NK-92 (cell line): ENCODE data around the gene F2R.

Experiments
- DNase-seq: peaks from one replicate; lab custom pipeline; 2025; ENCODE audit not compliant: unreplicated experiment; lab: John Stamatoyannopoulos, UW

The F2R gene

DNA sequence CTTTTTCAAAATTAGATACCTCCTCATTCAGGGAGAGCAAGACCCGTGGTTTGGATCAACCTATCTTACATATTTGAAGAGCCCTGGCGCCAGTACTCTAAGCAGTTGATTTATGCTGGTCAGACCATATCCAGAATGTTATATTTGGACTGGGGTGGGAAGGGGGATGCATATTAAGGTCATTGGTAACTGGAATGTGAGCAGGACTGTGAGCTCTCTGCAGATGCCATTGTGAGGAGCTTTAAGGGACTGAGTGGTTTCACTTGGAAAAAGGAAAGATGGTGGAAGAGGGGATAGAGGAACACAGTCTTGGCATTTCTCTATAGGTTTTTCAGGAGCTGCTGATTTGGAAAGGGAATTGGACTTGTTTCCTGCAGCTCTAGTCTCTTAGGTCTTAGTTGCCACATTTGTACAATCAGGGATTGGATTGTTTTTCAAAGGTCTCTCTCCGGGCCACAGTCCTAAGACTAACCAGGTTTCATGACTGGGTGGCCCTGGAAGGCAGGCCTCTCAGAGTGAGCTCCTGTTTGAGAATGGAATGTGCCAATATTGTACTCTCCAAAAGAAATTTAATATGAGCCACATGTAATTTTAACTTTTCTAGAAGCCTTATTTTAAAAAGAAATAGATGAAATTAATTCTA lies 25.8 kb upstream of the F2R start:
- no peak for DNase-seq

DNA sequence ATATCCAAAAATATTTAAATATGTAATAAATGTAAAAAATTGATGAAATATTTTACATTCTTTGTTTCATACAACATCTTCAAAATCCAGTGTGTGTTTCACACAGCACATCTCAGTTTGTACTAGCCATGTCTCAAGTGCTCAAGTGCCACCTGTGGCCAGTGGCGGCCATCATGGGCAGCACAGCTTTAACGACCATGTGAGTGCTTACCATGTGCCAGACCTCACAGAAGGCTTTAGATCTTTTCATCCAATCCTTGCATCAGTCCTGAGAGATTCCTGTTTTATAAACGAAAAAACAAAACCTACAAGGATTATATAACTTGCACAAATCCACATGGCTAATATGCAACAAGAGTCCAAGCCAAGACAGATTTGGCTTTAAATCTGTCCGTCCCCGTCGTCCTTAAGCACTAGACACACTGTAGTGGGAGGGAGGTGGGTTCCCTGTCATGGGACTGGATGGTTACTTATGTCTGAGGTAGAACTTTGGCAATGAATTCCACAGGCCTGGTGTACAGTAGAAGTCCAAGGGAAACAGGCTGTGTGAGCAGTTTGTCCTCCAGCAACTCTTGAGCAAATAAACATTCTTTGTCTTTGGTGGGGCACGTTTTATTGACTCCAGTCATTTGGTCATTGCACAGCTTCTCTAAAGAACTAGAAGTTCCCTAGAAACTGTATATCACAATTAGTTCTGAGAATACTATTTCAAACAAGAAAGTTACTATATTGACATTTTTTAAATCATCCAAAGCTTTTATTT lies 25.0 kb upstream of the F2R start:
- DNase-seq: no peak

DNA sequence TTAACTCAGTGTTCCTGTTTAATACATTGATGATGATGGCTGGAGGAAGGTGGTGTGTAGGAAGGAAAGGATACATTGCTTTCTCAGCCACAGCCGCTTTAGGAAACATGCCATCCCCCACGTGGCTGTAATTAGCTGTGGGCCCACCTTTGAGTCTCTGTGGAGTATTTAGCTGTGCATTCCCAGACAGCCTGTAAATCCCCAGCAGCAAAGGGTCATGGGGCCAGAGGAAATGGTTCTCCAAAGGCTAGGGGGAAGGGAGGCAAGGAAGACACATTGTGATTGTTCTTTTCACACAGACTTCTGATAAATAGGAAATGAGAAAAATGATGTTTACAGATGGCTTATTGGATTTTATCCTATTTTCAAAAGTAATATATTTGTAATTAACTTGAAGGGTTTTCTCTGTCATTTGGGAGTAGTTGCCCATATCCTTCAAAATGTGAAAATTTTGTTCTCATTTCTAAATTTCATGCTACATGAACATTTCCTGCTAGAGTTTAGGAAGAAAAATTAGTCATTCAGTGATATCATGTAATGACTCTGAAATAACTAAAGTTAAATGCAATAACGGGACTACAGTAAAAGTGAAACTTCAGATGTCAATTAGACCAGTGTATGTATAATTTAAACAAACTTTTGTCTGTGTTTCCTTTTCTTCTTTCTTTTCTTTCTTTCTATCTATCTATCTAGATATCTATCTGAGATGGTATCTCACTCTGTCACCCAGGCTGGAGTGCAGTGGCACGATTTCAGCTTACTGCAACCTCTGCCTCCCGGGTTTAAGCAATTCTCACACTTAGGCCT lies 24.3 kb upstream of the F2R start:
- no peak for DNase-seq

DNA sequence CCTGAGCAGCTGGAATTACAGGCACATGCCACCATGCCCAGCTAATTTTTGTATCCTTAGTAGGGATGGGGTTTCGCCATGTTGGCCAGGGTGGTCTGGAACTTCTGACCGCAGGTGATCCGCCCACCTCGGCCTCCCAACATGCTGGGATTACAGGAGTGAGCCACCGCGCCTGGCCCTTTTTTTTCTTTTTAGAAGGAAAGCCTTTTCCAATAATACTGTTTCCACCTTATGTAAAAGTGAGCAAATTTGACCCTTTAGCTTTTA lies 23.7 kb upstream of the F2R start:
- DNase-seq: no peak

DNA sequence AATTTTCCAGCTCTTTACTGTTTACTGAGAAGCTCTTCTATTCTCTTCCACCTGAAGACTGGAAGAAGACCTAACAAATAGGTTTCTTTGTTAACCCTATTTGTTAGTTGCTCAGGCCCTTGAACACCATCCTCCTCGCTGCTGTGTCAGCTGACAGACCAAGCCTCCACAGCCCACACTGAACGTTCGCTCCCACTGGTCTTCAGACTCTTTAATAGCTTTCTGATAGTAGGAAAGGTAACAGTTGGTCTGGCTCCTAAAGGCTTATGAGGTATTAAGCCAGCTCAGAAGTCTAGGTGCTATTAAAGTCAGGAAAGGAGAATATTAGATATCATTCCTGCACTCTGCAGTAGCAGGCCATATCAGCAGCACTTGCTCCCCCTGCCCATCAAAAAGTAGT lies 23.3 kb upstream of the F2R start:
- DNase-seq: no peak

DNA sequence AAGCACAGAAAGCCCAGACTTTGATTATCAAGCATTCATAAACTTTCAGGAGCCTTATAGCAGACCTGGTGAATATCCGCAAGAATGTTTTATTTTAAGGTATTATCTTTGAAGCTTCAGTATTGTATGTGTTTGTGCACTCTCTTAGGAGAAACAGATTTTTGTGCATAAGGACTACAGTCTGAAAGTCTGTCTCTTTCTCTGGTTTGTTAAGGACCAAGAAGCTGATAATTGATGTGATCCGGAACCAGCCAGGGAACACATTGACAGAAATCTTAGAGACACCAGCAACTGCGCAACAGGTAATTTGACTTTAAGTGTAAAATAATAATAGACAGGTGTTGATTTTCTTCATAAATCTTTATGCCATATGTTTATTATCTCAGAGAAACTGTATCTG lies 22.8 kb upstream of the F2R start:
- DNase-seq: no peak

DNA sequence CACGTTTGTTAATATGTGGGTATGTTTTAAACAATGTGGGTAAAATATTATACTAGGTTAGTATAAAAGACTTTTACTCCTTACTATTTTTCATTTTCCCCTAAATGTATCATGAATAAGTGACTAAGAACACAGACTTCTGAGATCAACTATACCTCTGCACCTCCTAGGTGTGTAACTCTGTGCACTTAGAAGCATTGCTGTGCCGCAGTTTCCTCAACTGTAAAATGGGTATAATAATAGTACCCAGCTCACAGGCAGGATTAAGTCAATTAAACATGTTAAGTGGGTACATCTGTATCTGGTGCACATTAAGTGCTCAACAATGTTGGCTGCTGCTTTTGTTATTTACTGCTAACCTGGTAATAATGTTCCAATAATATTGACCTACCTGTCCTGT lies 21.6 kb upstream of the F2R start:
- DNase-seq: no peak

DNA sequence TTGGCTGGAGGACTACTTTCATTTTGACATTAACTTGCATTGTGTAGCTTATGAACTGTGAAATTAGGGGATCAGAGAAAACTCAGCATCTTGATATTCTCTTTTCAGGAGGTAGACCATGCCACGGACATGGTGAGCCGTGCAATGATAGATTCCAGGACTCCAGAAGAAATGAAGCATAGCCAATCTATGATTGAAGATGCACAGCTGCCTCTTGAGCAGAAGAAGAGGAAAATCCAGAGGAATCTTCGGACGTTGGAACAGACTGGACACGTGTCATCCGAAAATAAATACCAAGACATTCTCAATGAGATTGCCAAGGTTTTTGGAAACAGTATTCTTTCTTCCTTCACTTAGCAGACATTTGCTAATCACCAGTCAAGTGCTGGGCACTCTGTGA lies 20.6 kb upstream of the F2R start:
- DNase-seq: no peak

DNA sequence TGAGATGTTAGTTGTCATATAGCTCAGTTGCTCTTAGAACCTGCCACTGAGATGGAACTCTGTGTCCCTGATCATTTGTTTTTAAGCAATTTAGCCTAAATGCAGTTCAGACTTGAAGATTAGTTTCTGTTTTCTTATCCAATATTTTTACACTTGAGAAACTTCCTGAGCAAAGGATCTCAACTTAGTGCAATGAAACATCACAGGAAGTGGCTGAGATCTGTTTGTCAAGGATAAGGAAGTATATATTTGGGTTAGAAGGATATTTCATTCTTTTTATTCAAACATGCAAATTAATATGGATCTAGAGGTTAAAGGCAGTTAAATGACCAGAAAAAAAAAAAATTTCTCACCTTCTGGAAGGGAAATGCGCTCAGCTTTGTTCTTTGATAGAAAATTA lies 19.7 kb upstream of the F2R start:
- DNase-seq: no peak

DNA sequence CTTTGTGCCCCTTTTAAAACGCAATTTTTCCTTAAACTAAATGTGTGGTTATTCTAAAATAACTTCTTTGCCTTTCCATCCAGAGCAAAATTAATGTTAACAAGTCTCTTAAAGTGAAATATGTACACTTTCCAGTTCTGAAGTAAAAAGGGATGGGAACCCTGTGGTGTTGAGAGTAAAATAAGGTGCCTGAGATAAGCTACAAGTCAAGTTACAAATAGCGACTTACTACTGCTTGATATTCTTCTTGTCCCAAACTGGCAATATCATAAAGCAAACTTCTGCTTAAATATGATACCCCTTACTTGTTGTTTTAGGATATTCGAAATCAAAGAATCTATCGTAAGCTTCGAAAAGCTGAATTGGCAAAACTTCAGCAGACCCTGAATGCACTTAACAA lies 18.3 kb upstream of the F2R start:
- no peak for DNase-seq

DNA sequence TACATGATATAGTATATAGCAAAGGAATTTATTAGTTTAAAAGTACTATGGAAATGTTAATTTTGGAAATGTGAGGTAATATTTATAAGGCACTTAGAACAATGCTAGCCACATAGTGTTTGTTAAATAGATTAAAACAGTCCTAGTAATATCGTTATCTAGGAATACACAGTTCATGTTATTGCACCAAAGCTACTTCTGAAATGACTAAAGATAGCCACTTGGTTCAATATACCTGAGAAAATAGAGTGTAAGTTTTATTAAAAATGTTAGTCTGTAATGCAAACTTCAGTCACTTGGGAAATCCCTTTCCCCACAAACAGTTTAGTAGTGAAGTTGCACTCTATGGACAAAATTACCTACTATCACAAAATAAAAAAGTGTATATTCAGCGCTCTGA lies 15.4 kb upstream of the F2R start:
- DNase-seq: no peak

DNA sequence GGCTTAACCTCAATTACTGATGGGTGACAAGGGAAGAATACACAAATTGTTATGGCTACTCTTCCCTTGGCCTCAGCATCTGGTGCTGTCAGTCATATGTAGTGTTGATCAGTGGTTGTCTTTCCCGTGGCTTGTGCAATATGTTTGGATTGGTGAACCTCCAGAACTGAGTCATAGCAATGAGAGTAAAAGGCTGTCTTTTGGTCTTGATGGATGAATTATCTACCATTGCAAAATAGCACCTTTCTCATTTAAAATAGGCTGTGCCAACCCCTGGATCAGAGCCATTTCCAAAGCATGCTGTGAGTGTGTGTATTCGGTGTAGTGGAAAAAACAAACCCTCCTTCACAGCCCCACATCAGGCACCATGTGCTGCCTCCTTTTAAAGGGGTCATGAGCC lies 14.6 kb upstream of the F2R start:
- DNase-seq: no peak

DNA sequence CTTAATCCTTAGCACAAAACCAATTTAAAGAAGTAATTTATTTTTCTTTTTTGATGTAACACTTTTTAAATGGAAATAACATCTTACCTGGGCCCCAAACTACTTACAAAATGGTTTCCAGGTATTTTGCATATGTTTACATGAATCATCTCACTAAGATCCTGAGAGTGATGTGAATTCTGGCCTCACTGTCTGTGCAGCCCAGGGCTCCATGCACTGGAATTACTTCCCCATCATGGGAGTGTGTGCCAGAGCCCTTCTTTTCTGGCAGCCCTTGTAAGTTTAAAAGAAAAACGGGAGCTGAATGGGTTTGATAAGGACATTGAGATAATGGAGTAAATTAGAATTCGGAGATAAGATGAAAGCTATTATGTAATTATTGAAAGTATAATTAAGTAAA lies 12.2 kb upstream of the F2R start:
- DNase-seq: no peak

DNA sequence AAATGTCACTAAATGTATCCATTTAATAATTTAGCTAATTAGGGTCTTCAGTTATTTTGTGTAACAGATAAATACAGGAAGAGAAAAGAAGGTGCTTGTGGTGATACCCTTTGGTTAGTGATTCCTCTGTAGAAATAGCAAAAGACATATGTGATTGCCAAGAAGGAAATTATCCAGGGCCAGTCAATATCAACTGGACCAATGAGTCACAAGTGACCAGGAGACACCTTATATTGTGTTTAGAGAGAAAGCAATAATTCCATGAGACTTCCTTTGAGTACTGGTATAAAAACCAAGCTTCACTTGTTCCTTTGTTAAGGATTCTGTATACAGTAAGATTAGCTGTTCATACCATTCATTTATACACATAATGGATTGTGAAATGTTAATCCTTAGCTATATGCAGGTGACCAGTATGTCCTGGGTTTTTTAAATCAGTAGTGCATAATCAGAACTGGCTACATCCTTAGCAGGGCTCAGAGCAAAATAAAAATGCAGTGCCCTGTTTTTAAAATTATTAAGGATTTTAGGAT lies 11.7 kb upstream of the F2R start:
- no peak for DNase-seq

DNA sequence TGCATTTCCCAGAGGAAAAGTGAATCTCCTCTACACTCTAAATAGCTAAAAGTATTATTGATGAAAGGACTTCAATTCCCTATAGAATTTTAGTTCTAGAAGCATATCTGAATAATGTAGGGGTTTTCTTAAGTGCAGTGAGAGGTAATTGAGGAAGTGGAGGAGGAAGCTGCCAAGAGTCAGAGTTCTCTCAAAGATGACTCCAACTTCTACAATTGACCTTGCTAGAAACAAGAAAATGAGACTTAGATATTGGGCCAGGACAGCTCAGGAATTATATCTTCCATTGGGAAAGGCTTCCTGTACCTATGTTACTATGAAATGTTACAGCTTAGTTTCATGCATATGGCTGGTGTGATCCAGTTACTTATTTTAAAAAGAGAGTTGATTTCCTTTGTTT lies 10.4 kb upstream of the F2R start:
- DNase-seq: no peak

DNA sequence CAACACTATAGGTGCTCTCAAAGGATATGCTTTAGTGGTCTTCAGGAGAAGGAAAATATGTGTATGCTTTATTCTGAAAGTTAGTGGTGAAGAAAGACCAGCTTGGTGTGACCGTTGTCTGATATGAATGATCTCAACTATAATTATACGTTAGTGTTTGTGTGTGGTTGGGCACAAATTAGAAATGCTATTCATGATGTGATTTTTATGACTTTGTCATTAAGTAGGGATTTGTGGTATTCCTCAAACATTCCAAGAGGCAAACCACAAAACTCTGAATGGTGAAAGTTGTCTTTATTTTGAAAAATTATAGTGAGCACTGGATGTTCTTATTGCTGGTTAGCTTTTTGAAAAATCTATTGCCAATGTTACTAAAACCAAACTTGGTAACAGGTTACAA lies 6.2 kb upstream of the F2R start:
- DNase-seq: no peak

DNA sequence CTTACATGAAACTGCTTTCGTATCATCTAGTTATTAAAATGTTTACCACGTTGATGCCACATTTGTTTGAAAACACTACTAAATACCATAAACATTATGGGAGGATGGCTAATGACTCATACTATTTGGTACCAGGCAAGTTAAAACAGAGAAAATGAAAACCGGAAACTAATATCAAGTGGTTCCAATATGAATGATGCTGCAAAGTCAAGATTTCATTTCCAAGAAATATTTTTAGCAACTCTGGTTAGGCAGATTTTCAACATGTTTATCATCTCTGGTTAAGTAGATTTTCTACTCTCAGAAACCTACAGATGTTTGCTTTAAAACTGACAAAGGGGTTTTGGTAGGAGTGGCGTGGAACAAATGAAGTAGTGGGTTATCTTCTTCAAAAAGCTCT lies 4.9 kb upstream of the F2R start:
- no peak for DNase-seq

DNA sequence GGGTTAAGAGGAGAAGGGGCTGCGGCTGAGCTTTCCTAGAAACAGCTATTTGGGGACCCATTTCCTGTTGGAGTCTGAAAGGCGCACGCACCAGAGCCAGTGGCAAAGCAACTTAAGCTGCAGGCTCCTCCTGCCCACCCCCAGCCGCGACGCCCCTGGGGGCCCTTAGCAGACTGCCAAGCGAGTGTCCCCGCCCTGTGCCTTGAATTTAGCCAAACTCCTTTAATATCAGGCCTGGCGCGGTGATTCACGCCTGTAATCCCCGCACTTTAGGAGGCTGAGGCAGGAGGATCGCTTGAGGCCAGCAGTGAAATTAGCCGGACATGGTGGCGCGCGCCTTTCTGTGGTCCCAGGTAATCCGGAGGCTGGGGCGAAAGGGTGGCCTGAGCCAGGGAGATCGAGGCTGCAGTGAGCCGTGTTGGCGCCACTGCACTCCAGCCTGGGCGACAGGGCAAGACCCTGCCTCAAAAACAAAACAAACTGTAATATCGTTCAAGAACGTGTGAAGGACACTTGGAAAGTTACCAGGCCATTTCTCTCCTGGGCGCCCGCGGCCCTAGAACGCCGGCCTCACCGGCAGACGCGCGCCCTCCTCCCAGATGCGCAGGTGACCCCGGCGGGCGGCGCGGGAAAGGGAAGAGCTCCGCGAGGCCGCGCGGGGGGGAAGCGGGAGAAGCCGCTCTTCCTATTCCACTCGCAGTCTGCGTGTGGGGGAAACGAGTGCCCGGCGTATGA lies 1.0 kb upstream of the F2R start:
- DNase-seq: no peak

DNA sequence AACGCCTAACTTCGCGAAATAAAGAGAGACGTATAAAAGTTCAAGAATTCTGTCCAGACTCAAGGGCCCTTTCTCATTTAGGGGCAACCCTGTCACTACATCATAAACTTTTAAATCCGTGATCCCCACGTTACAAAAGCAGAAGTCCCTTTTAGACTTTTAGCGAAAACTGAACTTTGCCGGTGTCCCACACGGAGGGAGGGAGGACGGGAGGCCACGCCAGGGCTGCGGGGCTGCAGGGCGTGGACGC lies 515 bp upstream of the F2R start:
- no peak for DNase-seq

DNA sequence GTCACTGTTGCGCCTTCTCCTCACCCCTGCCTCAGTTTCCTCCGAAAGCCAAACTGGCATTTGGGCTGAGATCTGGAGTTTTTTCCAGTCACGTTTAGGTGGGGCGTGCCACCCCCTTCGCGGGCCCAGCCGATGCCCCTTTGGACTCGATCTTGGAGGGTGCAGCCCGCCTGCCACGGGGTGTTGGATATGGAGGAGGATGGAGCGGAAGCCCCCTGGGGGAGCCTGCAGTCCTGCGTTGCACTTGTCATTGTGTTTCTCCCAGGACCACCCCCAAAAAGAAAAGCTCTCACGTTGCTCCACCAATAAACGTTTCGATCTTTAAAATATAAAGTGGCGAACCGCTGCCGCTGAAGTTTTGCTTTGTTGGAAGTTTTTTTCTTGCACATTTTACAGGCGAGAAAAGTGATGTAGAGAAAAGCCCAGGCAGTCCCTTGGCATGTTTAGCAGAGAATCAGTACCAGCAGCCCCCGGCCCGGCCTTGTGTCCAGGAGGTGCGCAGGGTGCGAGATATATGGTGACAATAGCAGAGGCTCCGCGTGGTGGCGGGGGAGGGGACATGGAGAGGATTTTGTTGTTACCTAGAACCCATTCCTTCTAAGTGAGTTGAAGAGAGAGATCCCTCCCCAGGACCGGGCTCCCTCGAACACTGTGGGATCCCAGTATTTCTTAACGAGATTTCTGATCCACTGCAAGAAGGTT lies 681 bp downstream of the F2R start:
- no peak for DNase-seq
